Smooth muscle cell of the brain vasculature (primary cell): ENCODE data around the gene MSLN.

Experiments
- DNase-seq: peaks from one replicate; pipeline ENCODE4 v3.0.0-alpha.2; 2012; ENCODE audit warnings: low read depth, low spot score

Gene MSLN

GRCh38 chr16:804193-805048 lies 43.9 kb downstream of the MSLN start:
- DNase-seq, result no peak

- no peak for DNase-seq
Measured at GRCh38 chr16:805474-805873, 44.9 kb downstream of the MSLN start.

GRCh38 chr16:807347-808084 lies 47.0 kb downstream of the MSLN start:
- peak; percentile 76 for DNase-seq

GRCh38 chr16:808085-808386 lies 47.5 kb downstream of the MSLN start:
- DNase-seq, result no peak

- no peak for DNase-seq
Measured at GRCh38 chr16:813204-813915, 52.8 kb downstream of the MSLN start.

GRCh38 chr16:813916-814412 lies 53.4 kb downstream of the MSLN start:
- no peak for DNase-seq

- DNase-seq, result no peak
Measured at GRCh38 chr16:814974-815373, 54.4 kb downstream of the MSLN start.

GRCh38 chr16:815861-816260 lies 55.3 kb downstream of the MSLN start:
- no peak for DNase-seq

GRCh38 chr16:817001-817906 lies 56.7 kb downstream of the MSLN start:
- no peak for DNase-seq

GRCh38 chr16:818132-818531 lies 57.6 kb downstream of the MSLN start:
- DNase-seq, result no peak
